ENCODE results near the gene TTC3.

The TTC3 gene

DNA sequence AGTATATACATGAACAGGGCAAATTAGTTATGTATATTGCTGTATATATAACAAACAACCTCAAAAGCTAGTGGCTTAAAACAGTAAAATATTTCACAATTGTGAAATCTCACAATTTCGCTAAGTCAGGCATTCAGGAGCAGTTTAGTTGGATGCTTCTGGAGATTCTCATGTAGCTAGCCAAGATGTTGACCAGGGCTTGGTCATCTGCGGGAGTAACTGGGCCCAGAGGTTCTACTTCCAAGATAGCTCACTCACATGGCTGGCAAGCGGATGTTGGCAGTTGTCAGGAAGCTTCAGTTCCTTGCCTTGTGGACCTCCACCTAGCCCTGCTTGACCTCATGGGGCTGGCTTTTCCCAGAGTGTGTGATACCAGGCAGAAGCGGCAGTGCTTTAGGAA, 95.6 kb downstream of the TTC3 start:
- H3K27ac ChIP-seq: no peak overlapping the region
- TF ChIP-seq, protein P1, sequence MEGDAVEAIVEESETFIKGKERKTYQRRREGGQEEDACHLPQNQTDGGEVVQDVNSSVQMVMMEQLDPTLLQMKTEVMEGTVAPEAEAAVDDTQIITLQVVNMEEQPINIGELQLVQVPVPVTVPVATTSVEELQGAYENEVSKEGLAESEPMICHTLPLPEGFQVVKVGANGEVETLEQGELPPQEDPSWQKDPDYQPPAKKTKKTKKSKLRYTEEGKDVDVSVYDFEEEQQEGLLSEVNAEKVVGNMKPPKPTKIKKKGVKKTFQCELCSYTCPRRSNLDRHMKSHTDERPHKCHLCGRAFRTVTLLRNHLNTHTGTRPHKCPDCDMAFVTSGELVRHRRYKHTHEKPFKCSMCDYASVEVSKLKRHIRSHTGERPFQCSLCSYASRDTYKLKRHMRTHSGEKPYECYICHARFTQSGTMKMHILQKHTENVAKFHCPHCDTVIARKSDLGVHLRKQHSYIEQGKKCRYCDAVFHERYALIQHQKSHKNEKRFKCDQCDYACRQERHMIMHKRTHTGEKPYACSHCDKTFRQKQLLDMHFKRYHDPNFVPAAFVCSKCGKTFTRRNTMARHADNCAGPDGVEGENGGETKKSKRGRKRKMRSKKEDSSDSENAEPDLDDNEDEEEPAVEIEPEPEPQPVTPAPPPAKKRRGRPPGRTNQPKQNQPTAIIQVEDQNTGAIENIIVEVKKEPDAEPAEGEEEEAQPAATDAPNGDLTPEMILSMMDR (conservative IDR thresholded peaks at IDR 0.05): no peak

DNA sequence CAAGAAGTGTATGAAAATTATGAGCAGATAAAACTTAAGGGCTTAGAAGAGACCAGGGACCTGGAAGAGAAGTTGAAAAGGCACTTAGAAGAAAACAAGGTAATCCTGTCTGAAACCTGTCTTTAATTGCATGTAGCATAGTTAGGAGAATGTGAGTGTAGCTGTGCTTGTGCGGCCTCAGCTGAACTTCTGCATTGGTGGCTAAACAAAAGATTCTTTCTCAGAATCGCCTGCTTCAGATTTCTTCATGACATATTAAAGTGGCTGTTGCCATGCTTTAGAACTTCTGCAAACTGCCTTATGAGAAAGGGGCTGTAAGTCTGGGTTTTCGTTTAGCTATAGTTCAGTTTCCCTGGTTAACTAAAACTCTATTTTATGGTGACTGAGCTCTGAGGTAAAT, 99.6 kb downstream of the TTC3 start:
- TF ChIP-seq, protein P1 (conservative IDR thresholded peaks at IDR 0.05): no peak
- TF ChIP-seq ZFX (IDR thresholded peaks at IDR 0.05): no peak

DNA sequence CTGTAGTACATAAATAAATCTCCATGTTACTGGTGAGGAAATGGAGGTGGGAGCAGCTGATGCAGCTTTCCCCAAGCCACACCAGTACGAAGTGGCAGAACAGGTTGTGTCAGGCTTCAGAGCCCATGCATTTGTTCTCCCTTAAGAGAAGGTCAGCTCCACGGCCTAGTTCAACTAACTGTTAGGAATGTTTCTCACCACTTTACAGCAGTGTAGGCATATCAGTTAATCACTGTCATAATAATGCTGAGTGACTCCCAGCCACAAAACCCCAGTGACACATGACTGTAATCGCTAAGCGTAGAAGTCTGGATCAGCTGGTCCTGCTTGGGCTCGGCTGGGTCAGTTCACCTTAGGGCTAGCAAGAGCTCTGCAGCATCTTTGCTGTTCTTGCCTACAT, 103.7 kb downstream of the TTC3 start:
- H3K27ac ChIP-seq: no peak overlapping the region
- TF ChIP-seq, protein P1 (conservative IDR thresholded peaks at IDR 0.05): no peak
- no peak for TF ChIP-seq ZFX (IDR thresholded peaks at IDR 0.05)

More for the DNA sequence above, 99.6 kb downstream of the TTC3 start:
- H3K27ac ChIP-seq: no peak overlapping the region

DNA sequence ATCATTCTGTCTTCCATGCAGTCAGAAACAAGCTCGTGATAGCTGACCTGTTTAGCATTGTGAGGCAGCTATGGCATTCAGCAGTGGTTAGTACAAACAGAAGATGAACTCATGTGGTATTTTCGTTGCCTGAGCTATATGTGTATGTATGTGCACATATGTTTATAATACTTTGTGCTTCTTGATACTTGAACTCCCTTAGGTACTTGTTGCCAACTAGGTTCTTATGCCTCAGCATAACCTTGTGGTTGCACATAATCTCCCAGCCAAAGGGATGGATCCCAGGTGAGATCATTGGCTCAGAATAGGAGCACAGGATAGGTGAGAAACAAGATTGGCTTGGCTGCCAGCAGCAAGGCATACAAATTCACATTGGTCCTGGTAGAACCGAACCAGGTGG, 108.0 kb downstream of the TTC3 start:
- TF ChIP-seq, protein P1 (conservative IDR thresholded peaks at IDR 0.05): no peak
- TF ChIP-seq ZFX (IDR thresholded peaks at IDR 0.05): no peak
- no peak overlapping the region for H3K27ac ChIP-seq

DNA sequence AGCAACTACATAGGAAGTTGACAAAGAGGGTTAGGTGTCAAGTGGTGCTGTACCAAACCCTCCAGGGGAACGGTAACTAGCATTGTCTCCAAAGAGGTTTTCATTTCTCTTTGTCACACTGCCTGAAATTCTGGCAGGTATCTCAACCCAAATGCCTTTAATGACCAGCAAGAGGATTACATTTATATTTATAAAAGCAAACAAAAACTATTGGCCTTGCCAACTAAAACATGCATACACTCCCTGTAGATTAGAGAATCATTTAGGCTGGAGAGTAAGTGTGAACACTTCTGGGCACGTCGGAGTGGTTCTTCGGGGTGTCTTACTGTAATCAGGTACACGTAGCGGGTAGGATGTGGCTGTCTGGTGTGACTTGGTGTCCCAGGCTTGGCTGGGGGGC, 109.2 kb downstream of the TTC3 start:
- TF ChIP-seq, protein P1 (conservative IDR thresholded peaks at IDR 0.05): no peak
- TF ChIP-seq ZFX (IDR thresholded peaks at IDR 0.05): no peak
- H3K27ac ChIP-seq: no peak overlapping the region

DNA sequence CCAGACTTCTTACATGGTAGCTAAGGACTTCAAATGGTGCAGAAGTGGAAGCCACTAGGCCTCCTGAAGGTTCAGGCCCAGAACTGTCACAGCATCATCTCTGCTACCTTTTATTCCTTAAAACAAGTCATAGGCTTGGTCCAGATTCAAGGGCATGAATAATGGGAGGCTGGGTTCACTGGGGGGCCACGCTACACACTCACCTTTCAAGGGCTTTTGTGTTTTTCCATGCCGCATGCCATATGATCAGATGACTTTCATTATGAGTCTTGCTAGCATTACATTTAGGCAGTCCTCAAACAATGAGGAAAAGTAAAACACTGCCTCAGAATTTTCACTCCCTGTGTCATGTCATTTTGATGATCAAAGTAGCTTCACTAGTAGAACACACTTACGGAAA, 110.7 kb downstream of the TTC3 start:
- no peak for TF ChIP-seq ZFX (IDR thresholded peaks at IDR 0.05)
- TF ChIP-seq, protein P1 (conservative IDR thresholded peaks at IDR 0.05): no peak
- no peak overlapping the region for H3K27ac ChIP-seq

DNA sequence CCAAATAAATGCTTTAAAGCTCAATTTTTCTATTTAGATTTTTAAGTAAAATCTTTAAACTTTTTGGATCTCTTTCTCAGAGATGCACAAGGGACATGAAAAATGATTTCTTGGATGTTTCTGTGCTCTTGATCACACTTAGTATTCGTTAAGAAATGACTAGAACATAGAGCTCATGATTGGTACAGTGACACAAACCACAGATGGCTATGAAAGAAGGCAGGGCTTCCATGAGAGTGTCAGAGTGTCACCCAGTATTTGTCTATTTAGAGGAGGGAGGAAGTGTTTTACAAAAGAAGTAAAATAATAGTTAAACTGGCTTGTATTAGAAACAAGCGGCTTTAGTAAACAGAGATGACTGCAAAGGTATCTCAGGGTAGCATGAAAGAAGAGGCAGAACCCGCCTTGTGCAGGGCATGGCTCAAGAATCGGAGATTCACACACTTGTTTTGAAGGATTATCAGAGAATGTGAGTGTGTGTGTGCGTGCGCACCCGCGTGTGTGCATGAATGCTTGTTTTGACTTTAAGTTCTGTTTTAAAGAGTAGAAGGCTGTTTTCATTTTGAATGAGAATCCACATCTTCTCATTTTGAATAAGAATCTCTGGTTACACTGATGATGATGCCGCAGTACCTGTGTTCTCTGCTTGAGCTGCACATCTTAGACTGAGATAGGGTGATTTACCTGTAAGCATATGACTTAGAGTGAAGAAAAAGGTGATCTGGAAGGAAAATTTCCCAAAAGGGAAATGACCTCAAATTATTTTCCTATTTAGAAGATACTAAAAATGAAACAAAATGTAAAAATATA, 111.9 kb downstream of the TTC3 start:
- TF ChIP-seq, protein P1 (conservative IDR thresholded peaks at IDR 0.05): no peak
- no peak for TF ChIP-seq ZFX (IDR thresholded peaks at IDR 0.05)
- H3K27ac ChIP-seq: no peak overlapping the region

Data from C4-2B (cell line).